H9 (cell line): ENCODE results near the gene UBIAD1. TPM values are rescaled to one million over a fixed set of nuclear protein-coding genes. Genes with fewer than 3 reads are reported as not detected.

Experiments
- DNase-seq: peaks from one replicate; pipeline ENCODE4 v3.0.0-alpha.2; 2017
- H2AFZ ChIP-seq: one replicate; pipeline ENCODE4 v1.6.1; 2013; ENCODE audit warnings: mild to moderate bottlenecking, low read length, control low read depth, moderate library complexity
- H2AK5ac ChIP-seq: 2 replicates; pipeline ENCODE4 v1.6.1; 2013; ENCODE audit warnings: low read length, control low read depth, mixed read lengths; ENCODE audit not compliant: insufficient read length
- H2BK120ac ChIP-seq: one replicate; pipeline ENCODE4 v1.6.1; 2013; ENCODE audit warnings: low read depth, mild to moderate bottlenecking, low read length, control low read depth, inconsistent platforms; ENCODE audit not compliant: poor library complexity, severe bottlenecking
- H2BK12ac ChIP-seq: 2 replicates; pipeline ENCODE4 v1.6.1; 2013; ENCODE audit warnings: low read length, control low read depth, mixed read lengths, low read depth; ENCODE audit not compliant: insufficient read length
- H2BK15ac ChIP-seq: 2 replicates; pipeline ENCODE4 v1.6.1; 2013; ENCODE audit warnings: low read depth, low read length, control low read depth
- H2BK20ac ChIP-seq: one replicate; pipeline ENCODE4 v1.6.1; 2013; ENCODE audit warnings: low read depth, mild to moderate bottlenecking, low read length, control low read depth, inconsistent platforms; ENCODE audit not compliant: poor library complexity, severe bottlenecking
- H2BK5ac ChIP-seq: 2 replicates; pipeline ENCODE4 v1.6.1; 2013; ENCODE audit warnings: low read length, control low read depth, mixed read lengths; ENCODE audit not compliant: insufficient read length
- H3K14ac ChIP-seq: 2 replicates; pipeline ENCODE4 v1.6.1; 2013; ENCODE audit warnings: low read length, control low read depth; ENCODE audit not compliant: insufficient read depth
- H3K18ac ChIP-seq: 2 replicates; pipeline ENCODE4 v1.6.1; 2013; ENCODE audit warnings: low read depth, mild to moderate bottlenecking, mixed read lengths, low read length, control low read depth; ENCODE audit not compliant: insufficient read length
- H3K23ac ChIP-seq: 2 replicates; pipeline ENCODE4 v1.6.1; 2013; ENCODE audit warnings: low read length, control low read depth, mixed read lengths, low read depth; ENCODE audit not compliant: insufficient read length
- H3K23me2 ChIP-seq: 2 replicates; pipeline ENCODE4 v1.6.1; 2013; ENCODE audit warnings: low read depth, mild to moderate bottlenecking, mixed read lengths, low read length, control low read depth; ENCODE audit not compliant: insufficient read length, poor library complexity, severe bottlenecking
- H3K27ac ChIP-seq: 2 replicates; pipeline ENCODE4 v1.5.1; 2013; ENCODE audit warnings: low read length, control low read depth, mixed read lengths, low read depth; ENCODE audit not compliant: insufficient read length
- H3K27me3 ChIP-seq: 2 replicates; pipeline ENCODE4 v1.6.1; 2013; ENCODE audit warnings: low read length, control low read depth, inconsistent platforms; ENCODE audit not compliant: insufficient read depth
- H3K4ac ChIP-seq: 2 replicates; pipeline ENCODE4 v1.6.1; 2013; ENCODE audit warnings: low read depth, mild to moderate bottlenecking, control low read depth, inconsistent platforms, low read length, moderate library complexity
- H3K4me1 ChIP-seq: 2 replicates; pipeline ENCODE4 v1.6.1; 2013; ENCODE audit warnings: low read length, control low read depth, inconsistent platforms; ENCODE audit not compliant: insufficient read depth
- H3K4me2 ChIP-seq: 2 replicates; pipeline ENCODE4 v1.6.1; 2013; ENCODE audit warnings: low read length, control low read depth, mixed read lengths; ENCODE audit not compliant: insufficient read length, insufficient read depth
- H3K56ac ChIP-seq: 2 replicates; pipeline ENCODE4 v1.6.1; 2013; ENCODE audit warnings: low read depth, mild to moderate bottlenecking, mixed read lengths, low read length, control low read depth; ENCODE audit not compliant: insufficient read length
- H3K79me1 ChIP-seq: 2 replicates; pipeline ENCODE4 v1.6.1; 2013; ENCODE audit warnings: low read depth, mild to moderate bottlenecking, moderate library complexity, low read length, control low read depth, inconsistent platforms; ENCODE audit not compliant: insufficient read depth, poor library complexity, severe bottlenecking
- H3K79me2 ChIP-seq: 2 replicates; pipeline ENCODE4 v1.6.1; 2013; ENCODE audit warnings: low read length, control low read depth, inconsistent platforms; ENCODE audit not compliant: insufficient read depth
- H3K9ac ChIP-seq: 2 replicates; pipeline ENCODE4 v1.6.1; 2013; ENCODE audit warnings: low read length, control low read depth, mixed read lengths; ENCODE audit not compliant: insufficient read length; ENCODE audit errors: extremely low read depth
- H3K9me3 ChIP-seq: one replicate; pipeline ENCODE4 v1.6.1; 2013; ENCODE audit warnings: low read depth, low read length, inconsistent platforms; ENCODE audit not compliant: control insufficient read depth
- H3T11ph ChIP-seq: one replicate; pipeline ENCODE4 v1.6.1; 2013; ENCODE audit warnings: mild to moderate bottlenecking, low read length, control low read depth, inconsistent platforms
- H4K20me1 ChIP-seq: one replicate; pipeline ENCODE4 v1.6.1; 2013; ENCODE audit not compliant: control insufficient read depth, insufficient read length, insufficient read depth
- H4K5ac ChIP-seq: 2 replicates; pipeline ENCODE4 v1.6.1; 2013; ENCODE audit warnings: low read depth, mild to moderate bottlenecking, mixed read lengths, low read length, control low read depth; ENCODE audit not compliant: insufficient read length
- H4K8ac ChIP-seq: replicated peaks from 2 replicates; pipeline ENCODE4 v1.6.1; 2013; ENCODE audit warnings: low read length, control low read depth, mixed read lengths, low read depth; ENCODE audit not compliant: insufficient read length
- H4K91ac ChIP-seq: 2 replicates; pipeline ENCODE4 v1.6.1; 2013; ENCODE audit warnings: low read depth, mild to moderate bottlenecking, moderate library complexity, mixed read lengths, low read length, control low read depth; ENCODE audit not compliant: insufficient read length
- H3K27ac Mint-ChIP-seq, 3 experiments: 2 replicates in 2 of 3; 3 replicates in 1 of 3; pipeline ENCODE4 v1.8.0; 2020 to 2021; ENCODE audit warnings: mixed read lengths in 3 of 3, mild to moderate bottlenecking in 1 of 3, moderate library complexity in 1 of 3
- H3K27me3 Mint-ChIP-seq: 2 replicates; pipeline ENCODE4 v1.8.0; 2021; ENCODE audit warnings: low read depth, mild to moderate bottlenecking, moderate library complexity, mixed read lengths
- H3K36me3 Mint-ChIP-seq, 3 experiments: 2 replicates in 2 of 3; 3 replicates in 1 of 3; pipeline ENCODE4 v1.8.0; 2020 to 2021; ENCODE audit warnings: low read depth in 3 of 3, mixed read lengths in 3 of 3; ENCODE audit not compliant: insufficient read depth in 1 of 3
- H3K4me1 Mint-ChIP-seq, 2 experiments: 2 replicates each; pipeline ENCODE4 v1.8.0; 2020; ENCODE audit warnings: mixed read lengths in 2 of 2
- H3K4me3 Mint-ChIP-seq, 2 experiments: 2 replicates in 1 of 2; 3 replicates in 1 of 2; pipeline ENCODE4 v1.8.0; 2020 to 2021; ENCODE audit warnings: mild to moderate bottlenecking in 2 of 2, mixed read lengths in 2 of 2, moderate library complexity in 1 of 2
- H3K9me3 Mint-ChIP-seq, 2 experiments: 2 replicates in 1 of 2; 3 replicates in 1 of 2; pipeline ENCODE4 v1.8.0; 2020; ENCODE audit warnings: mild to moderate bottlenecking in 2 of 2, mixed read lengths in 2 of 2, moderate library complexity in 1 of 2
- CTCF ChIP-seq: fragments of 200-600 bp; sonication (generic); conservative IDR thresholded peaks from 3 replicates; pipeline ENCODE4 v1.8.0; 2021; ENCODE audit warnings: antibody characterized with exemption, mild to moderate bottlenecking
- WGBS: extraction: QIAGEN DNeasy Blood & Tissue Kit; methylation state at CpG from one replicate; pipeline ENCODE4 v1.1.7; 2013; ENCODE audit warnings: missing lambda C conversion rate, low lambda C conversion rate, mixed read lengths; ENCODE audit not compliant: insufficient read length; ENCODE audit errors: extremely low coverage; 5-methylcytosine and 5-hydroxymethylcytosine counted together
- total RNA-seq: library from RNA; stranded (reverse); gene quantifications from 2 replicates; pipeline ENCODE4 v1.2.1, GENCODE V29; 2021

Gene UBIAD1
- total RNA-seq, 1 experiment from 2014 or later: 30.2 TPM

GRCh38 chr1:11333631-11334030 lies 60.6 kb downstream of the UBIAD1 start:
- Histone ChIP-seq H2BK12ac (no peak overlapping the region), H3K27me3 (no peaks in the 10 kb centered on the region), H2AK5ac (no peak overlapping the region), H3K56ac (no peak overlapping the region), H3K79me1 (no peaks in the 10 kb centered on the region), H3K9me3 (no peaks in the 10 kb centered on the region), H3K79me2 (no peaks in the 10 kb centered on the region), H3K18ac (no peak overlapping the region), H3K4ac (no peak overlapping the region), H3K9ac (no peak overlapping the region), H2BK120ac (no peak overlapping the region), H3K4me1 (peaks cover 5% of the 10 kb centered on the region; the same call in 1 of the 2 replicates), H4K5ac (no peak overlapping the region), H4K91ac (no peak overlapping the region), H3K4me2 (no peak overlapping the region), H3T11ph (no peak overlapping the region), H2AFZ (no peak overlapping the region), H3K27ac (no peak overlapping the region), H2BK5ac (no peak overlapping the region), H2BK15ac (no peak overlapping the region), H3K23ac (no peak overlapping the region), H4K20me1 (no peaks in the 10 kb centered on the region), H3K14ac (no peak overlapping the region; the same call in 1 of the 2 replicates), H2BK20ac (no peak overlapping the region), H3K23me2 (no peaks in the 10 kb centered on the region), H4K8ac (no peak overlapping the region)
- H3K9me3 Mint-ChIP-seq: no peaks in the 10 kb centered on the region; a peak in 1 of 5 replicates
- no peak for DNase-seq
- no peaks in the 10 kb centered on the region for H3K27me3 Mint-ChIP-seq
- no peak overlapping the region for H3K4me3 Mint-ChIP-seq
- WGBS: no CpG with 5 or more reads among the region's 7 CpGs
- H3K36me3 Mint-ChIP-seq: no peaks in the 10 kb centered on the region
- H3K4me1 Mint-ChIP-seq: peaks cover 15 to 31% of the 10 kb centered on the region in 2 experiments
- no peak overlapping the region for H3K27ac Mint-ChIP-seq
- TF ChIP-seq CTCF: no peak
